GM18499 (cell line): ENCODE measurements around the gene RCBTB2.
"Not testable (repeated sequence)": the region's sequence is repeated elsewhere in the genome, so short reads cannot be mapped to it uniquely, and the experiment has no call there.

Experiments used
- ATAC-seq: cut with Tn5 transposase; IDR thresholded peaks from one replicate; pipeline ENCODE4 v1.9.1; 2021; ENCODE audit warnings: moderate number of reproducible peaks; ENCODE audit not compliant: insufficient read depth, unreplicated experiment

The RCBTB2 gene

GRCh38 chr13:48457578-48458242, 75.2 kb downstream of the RCBTB2 start:
- ATAC-seq, result no peak

- no peak for ATAC-seq
Measured at GRCh38 chr13:48456546-48456945, 76.3 kb downstream of the RCBTB2 start.

GRCh38 chr13:48451196-48451595, 81.7 kb downstream of the RCBTB2 start:
- ATAC-seq, result not testable (repeated sequence)

- ATAC-seq, result no peak
Measured at GRCh38 chr13:48449656-48450055, 83.2 kb downstream of the RCBTB2 start.

GRCh38 chr13:48448959-48449614, 83.8 kb downstream of the RCBTB2 start:
- ATAC-seq, result no peak

- ATAC-seq, result no peak
Measured at GRCh38 chr13:48448285-48448958, 84.5 kb downstream of the RCBTB2 start.

GRCh38 chr13:48446464-48446863, 86.4 kb downstream of the RCBTB2 start:
- no peak for ATAC-seq

GRCh38 chr13:48443442-48444208, 89.3 kb downstream of the RCBTB2 start:
- ATAC-seq, result no peak
